ENCODE measurements around the gene COL15A1.

The COL15A1 gene

DNA sequence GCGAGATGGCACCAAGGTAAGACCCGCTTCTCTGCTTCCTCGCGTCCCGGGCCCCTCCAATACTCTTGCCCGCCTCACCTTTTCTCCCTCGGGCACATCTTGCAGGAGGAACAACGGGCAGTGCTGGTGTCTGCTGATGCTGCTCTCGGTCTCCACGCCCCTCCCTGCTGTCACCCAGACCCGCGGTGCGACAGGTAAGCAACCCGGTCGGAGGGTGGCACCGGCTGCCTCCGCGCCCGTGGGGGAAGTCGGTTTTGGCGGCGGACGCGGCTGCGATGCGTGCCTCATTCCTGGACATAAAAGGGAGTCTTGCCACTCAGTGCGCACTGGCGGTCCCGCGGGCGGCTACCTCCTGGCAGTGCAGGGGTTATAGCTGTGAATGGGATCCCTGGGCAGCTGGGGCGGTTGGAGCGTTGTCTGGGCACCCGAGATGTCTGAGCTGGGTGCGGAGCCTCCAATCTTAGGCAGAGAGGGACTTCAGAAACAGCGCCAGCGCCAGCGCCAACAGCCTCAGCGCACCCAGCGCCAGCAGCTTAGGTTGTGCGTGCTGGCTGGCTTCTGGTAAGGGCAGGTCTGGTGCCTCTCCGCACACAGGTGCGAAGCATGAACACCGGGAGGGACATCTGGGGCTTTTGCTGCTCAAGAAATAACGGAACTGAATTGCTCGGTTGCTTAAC is 488 bp downstream of the COL15A1 start:
- H3K9me3 ChIP-seq (replicated peaks; ENCODE audit: insufficient read depth, low read length): no peaks in the 10 kb centered on the region
- no peaks in the 10 kb centered on the region for H3K36me3 ChIP-seq (replicated peaks; ENCODE audit: insufficient read depth, low read length)
- H3K79me2 ChIP-seq (ENCODE audit: low read length): no peaks in the 10 kb centered on the region
- H3K27ac ChIP-seq (ENCODE audit: low read length): no peak overlapping the region
- no peak overlapping the region for H3K4me2 ChIP-seq (ENCODE audit: low read depth, low read length)
- H3K4me1 ChIP-seq (ENCODE audit: low read length): no peaks in the 10 kb centered on the region
- no peak overlapping the region for H3K4me3 ChIP-seq (ENCODE audit: low read length)
- no peaks in the 10 kb centered on the region for H3F3A ChIP-seq (ENCODE audit: insufficient read depth, low read length)
- no peak overlapping the region for H2AFZ ChIP-seq (ENCODE audit: low read length)
- no peaks in the 10 kb centered on the region for H3K9me2 ChIP-seq (replicated peaks; ENCODE audit: insufficient read depth, low read length)
- no peaks in the 10 kb centered on the region for H4K20me1 ChIP-seq (ENCODE audit: insufficient read depth, low read length)
- H3K9ac ChIP-seq (ENCODE audit: low read length): no peak overlapping the region
- DNase-seq: no peak
- peaks cover 13% of the 10 kb centered on the region; the same call in 1 of the 2 replicates for H3K27me3 ChIP-seq (replicated peaks; ENCODE audit: insufficient read depth, low read length)
- TF ChIP-seq EZH2 (optimal IDR thresholded peaks at IDR 0.05; ENCODE audit: low read depth, low read length): no peak
- TF ChIP-seq EZH2phosphoT487 (IDR thresholded peaks at IDR 0.05; ENCODE audit: low read length): no peak
- TF ChIP-seq, protein P1, sequence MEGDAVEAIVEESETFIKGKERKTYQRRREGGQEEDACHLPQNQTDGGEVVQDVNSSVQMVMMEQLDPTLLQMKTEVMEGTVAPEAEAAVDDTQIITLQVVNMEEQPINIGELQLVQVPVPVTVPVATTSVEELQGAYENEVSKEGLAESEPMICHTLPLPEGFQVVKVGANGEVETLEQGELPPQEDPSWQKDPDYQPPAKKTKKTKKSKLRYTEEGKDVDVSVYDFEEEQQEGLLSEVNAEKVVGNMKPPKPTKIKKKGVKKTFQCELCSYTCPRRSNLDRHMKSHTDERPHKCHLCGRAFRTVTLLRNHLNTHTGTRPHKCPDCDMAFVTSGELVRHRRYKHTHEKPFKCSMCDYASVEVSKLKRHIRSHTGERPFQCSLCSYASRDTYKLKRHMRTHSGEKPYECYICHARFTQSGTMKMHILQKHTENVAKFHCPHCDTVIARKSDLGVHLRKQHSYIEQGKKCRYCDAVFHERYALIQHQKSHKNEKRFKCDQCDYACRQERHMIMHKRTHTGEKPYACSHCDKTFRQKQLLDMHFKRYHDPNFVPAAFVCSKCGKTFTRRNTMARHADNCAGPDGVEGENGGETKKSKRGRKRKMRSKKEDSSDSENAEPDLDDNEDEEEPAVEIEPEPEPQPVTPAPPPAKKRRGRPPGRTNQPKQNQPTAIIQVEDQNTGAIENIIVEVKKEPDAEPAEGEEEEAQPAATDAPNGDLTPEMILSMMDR (IDR thresholded peaks at IDR 0.05; ENCODE audit: low read length): no peak

DNA sequence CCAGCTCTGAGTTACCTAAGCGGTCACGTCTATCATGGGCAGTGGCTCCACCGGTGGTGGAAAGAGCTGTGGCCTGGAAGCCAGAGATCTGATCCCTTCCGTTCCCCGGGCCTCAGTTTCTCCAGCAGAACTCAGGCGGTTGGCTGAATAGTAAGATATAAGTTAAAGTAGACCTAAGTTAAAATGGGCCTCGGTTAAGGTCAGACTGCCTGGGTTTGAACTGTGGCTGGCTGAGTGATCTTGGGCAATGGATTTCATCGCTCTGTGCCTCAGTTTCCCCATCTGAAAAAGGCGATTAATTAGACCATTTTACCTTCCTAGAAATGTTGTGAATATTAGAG is 997 bp downstream of the COL15A1 start:
- Histone ChIP-seq H3K9me3 (replicated peaks; ENCODE audit: insufficient read depth, low read length) (no peaks in the 10 kb centered on the region), H3K4me3 (ENCODE audit: low read length) (no peak overlapping the region), H3K9me2 (replicated peaks; ENCODE audit: insufficient read depth, low read length) (no peaks in the 10 kb centered on the region), H3K36me3 (replicated peaks; ENCODE audit: insufficient read depth, low read length) (no peaks in the 10 kb centered on the region), H2AFZ (ENCODE audit: low read length) (no peak overlapping the region), H3K79me2 (ENCODE audit: low read length) (no peaks in the 10 kb centered on the region), H3K27ac (ENCODE audit: low read length) (no peak overlapping the region), H3K4me2 (ENCODE audit: low read depth, low read length) (no peak overlapping the region), H3K9ac (ENCODE audit: low read length) (no peak overlapping the region), H4K20me1 (ENCODE audit: insufficient read depth, low read length) (no peaks in the 10 kb centered on the region), H3F3A (ENCODE audit: insufficient read depth, low read length) (no peaks in the 10 kb centered on the region), H3K27me3 (replicated peaks; ENCODE audit: insufficient read depth, low read length) (peaks cover 13% of the 10 kb centered on the region; the same call in 1 of the 2 replicates), H3K4me1 (ENCODE audit: low read length) (no peaks in the 10 kb centered on the region)
- no peak for DNase-seq
- TF ChIP-seq EZH2phosphoT487 (IDR thresholded peaks at IDR 0.05; ENCODE audit: low read length): no peak
- no peak for TF ChIP-seq EZH2 (optimal IDR thresholded peaks at IDR 0.05; ENCODE audit: low read depth, low read length)
- TF ChIP-seq, protein P1 (IDR thresholded peaks at IDR 0.05; ENCODE audit: low read length): no peak

- H3K27me3 ChIP-seq (replicated peaks; ENCODE audit: insufficient read depth, low read length): peaks cover under 1% of the 10 kb centered on the region; the same call in 1 of the 2 replicates
- H3K9ac ChIP-seq (ENCODE audit: low read length): no peak overlapping the region
- H2AFZ ChIP-seq (ENCODE audit: low read length): no peak overlapping the region
- H3K4me2 ChIP-seq (ENCODE audit: low read depth, low read length): no peak overlapping the region
- H3K27ac ChIP-seq (ENCODE audit: low read length): no peak overlapping the region
- H3K36me3 ChIP-seq (replicated peaks; ENCODE audit: insufficient read depth, low read length): no peaks in the 10 kb centered on the region
- no peaks in the 10 kb centered on the region for H3K9me2 ChIP-seq (replicated peaks; ENCODE audit: insufficient read depth, low read length)
- no peaks in the 10 kb centered on the region for H3K9me3 ChIP-seq (replicated peaks; ENCODE audit: insufficient read depth, low read length)
- no peak overlapping the region for H3K4me3 ChIP-seq (ENCODE audit: low read length)
- H4K20me1 ChIP-seq (ENCODE audit: insufficient read depth, low read length): no peaks in the 10 kb centered on the region
- TF ChIP-seq EZH2 (optimal IDR thresholded peaks at IDR 0.05; ENCODE audit: low read depth, low read length) (no peak), EZH2phosphoT487 (IDR thresholded peaks at IDR 0.05; ENCODE audit: low read length) (no peak)
- TF ChIP-seq, protein P1 (IDR thresholded peaks at IDR 0.05; ENCODE audit: low read length): no peak
- H3K4me1 ChIP-seq (ENCODE audit: low read length): no peaks in the 10 kb centered on the region
- DNase-seq: no peak
- no peaks in the 10 kb centered on the region for H3F3A ChIP-seq (ENCODE audit: insufficient read depth, low read length)
- H3K79me2 ChIP-seq (ENCODE audit: low read length): no peaks in the 10 kb centered on the region
Observed at GRCh38 chr9:98949565-98949964, 5.9 kb downstream of the COL15A1 start.
